ENCODE measurements around the gene TRIP10.
"Not testable (repeated sequence)": the region's sequence is repeated elsewhere in the genome, so short reads cannot be mapped to it uniquely, and the experiment has no call there.

TRIP10 gene

DNA sequence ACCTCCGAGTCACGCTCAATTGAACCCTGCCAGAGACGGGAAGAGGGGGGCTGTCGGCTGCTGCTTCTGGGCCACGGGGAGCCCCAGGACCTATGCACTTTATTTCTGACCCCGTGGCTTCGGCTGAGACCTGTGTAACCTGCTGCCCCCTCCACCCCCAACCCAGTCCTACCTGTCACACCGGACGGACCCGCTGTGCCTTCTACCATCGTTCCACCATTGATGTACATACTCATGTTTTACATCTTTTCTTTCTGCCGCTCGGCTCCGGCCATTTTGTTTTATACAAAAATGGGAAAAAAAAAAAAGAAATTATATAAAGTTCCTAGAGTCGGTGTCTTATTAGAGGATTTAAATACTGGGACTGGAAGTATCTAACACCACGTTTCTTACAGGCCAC is 11.7 kb downstream of the TRIP10 start:
- Histone ChIP-seq H3K36me3 (ENCODE audit: control insufficient read depth, insufficient read depth, low read length, severe bottlenecking) (peaks cover 52% of the 10 kb centered on the region), H3K9me3 (ENCODE audit: control insufficient read depth, low read length) (no peaks in the 10 kb centered on the region), H3K4me1 (ENCODE audit: control insufficient read depth, insufficient read depth, low read length) (peaks cover 32% of the 10 kb centered on the region), H3K9ac (ENCODE audit: low read length) (no peak overlapping the region), H3K27me3 (replicated peaks; ENCODE audit: control insufficient read depth, insufficient read depth, low read length) (no peaks in the 10 kb centered on the region), H3K4me3 (ENCODE audit: low read length) (no peak overlapping the region)
- no peak for DNase-seq (ENCODE audit: low read depth)

DNA sequence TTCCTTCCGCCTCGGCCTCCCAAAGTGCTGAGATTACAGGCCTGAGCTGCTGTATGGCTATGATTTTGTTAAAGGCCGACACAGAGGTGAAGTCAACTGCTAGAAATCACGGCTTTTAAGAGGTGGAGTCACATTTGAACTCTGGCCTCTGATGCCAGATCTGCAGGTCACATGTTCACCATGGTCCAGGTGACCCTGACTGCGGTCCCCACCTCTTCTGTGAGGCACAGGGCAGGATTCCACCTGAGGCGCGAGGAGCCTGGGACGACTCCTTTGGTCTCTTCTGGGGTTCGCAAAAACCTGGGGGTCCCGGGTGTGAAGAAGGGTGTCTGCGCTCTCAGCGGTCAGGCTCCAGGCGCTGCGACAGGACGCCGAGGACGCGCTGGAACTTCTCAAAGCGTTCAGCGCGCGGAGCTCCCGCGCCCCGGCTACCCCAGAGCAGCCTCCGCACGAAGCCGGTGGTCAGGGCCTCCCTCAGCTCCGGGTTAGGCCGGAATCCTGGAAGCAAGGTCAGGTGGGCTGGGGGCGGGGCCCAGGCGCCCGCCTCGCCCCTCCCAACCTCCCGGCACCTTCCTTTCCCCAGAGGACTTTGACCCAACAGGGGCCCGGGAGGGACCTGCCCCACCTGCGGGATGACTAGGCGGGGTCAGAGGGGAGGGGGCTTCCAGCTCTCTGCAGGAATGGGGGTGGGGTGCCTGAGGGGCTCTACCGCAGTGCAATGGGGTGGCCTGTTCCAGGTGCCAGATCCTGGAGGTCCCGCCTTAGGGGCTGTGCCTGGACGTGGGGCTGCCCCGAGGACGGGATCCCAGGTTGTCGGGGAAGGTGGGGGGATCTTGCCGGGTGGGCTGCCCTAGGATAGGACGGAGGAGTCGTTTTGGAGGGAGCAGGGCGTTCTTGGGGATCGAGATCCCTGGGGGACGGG is 13.0 kb downstream of the TRIP10 start:
- Histone ChIP-seq H3K4me1 (ENCODE audit: control insufficient read depth, insufficient read depth, low read length) (peaks cover 31% of the 10 kb centered on the region), H3K36me3 (ENCODE audit: control insufficient read depth, insufficient read depth, low read length, severe bottlenecking) (peaks cover 39% of the 10 kb centered on the region), H3K4me3 (ENCODE audit: low read length) (peak overlapping the region; percentile 72), H3K9ac (ENCODE audit: low read length) (peak overlapping the region; percentile 63), H3K9me3 (ENCODE audit: control insufficient read depth, low read length) (no peaks in the 10 kb centered on the region), H3K27me3 (replicated peaks; ENCODE audit: control insufficient read depth, insufficient read depth, low read length) (no peaks in the 10 kb centered on the region)
- no peak for DNase-seq (ENCODE audit: low read depth)

DNA sequence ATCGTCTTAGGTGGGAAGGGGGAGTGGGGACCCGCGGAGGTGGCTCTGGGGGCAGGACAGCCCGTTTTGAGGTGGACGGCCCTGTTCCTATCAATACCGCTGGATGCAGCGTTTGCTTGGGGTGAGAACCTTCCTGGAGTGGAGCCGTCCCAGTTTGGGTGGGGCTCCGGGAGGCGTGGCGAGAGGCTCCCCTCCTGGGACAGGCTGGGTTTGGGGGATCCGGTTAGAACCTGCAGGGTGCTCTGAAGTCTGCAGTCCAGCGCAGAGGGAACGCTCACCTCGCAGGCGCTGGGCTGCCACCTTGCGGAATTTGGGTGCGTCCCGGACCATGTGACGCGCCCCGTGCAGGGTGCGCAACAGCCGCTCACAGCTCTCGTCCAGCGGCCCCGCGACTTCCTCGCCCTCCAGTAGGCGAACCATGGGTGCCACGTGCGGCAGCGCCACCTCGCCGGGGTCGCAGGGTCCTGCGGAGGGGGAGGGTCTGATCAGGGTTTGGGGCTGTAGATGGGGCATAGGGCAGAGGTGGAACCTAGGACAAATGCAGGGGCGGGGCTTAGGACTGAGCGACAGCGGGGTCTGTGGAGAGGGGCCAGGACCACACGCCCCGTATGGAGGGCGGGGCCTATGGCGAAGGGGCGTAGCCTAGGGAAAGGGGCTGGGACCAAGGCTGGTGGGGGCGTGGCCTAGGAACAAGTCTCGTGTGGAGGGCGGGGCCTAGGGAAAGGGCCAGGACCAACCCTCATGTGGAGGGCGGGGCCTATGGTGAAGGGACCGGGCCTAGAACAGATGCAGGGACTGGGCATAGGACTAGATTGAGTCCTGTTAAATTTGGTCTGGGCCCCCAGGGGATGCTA is 13.9 kb downstream of the TRIP10 start:
- Histone ChIP-seq H3K36me3 (ENCODE audit: control insufficient read depth, insufficient read depth, low read length, severe bottlenecking) (peaks cover 31% of the 10 kb centered on the region), H3K9me3 (ENCODE audit: control insufficient read depth, low read length) (no peaks in the 10 kb centered on the region), H3K4me3 (ENCODE audit: low read length) (peak overlapping the region; percentile 72), H3K9ac (ENCODE audit: low read length) (peak overlapping the region; percentile 63), H3K4me1 (ENCODE audit: control insufficient read depth, insufficient read depth, low read length) (peaks cover 22% of the 10 kb centered on the region), H3K27me3 (replicated peaks; ENCODE audit: control insufficient read depth, insufficient read depth, low read length) (no peaks in the 10 kb centered on the region)
- peak; percentile 57 for DNase-seq (ENCODE audit: low read depth)

DNA sequence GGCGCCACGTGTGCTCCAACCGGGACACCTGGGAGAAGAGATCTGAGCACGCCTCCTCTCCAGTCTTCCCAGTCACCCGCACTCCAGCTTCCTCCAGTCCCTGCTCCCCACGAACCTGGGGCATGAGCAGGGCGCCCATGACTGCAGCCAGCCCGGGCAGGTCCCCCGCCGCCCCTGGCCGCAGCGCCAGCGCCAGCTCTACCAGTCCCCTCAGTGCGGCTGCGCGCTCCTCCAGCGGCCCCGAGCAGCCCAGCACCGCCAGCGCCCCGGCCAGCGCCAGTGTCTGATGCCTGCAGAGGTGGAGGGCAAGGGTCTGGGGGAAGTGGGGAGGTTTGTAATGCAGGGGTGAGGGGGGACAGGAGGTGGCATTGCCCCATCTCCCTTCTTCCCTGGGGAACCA is 14.7 kb downstream of the TRIP10 start:
- Histone ChIP-seq H3K4me1 (ENCODE audit: control insufficient read depth, insufficient read depth, low read length) (peaks cover 15% of the 10 kb centered on the region), H3K4me3 (ENCODE audit: low read length) (no peak overlapping the region), H3K9ac (ENCODE audit: low read length) (no peak overlapping the region), H3K9me3 (ENCODE audit: control insufficient read depth, low read length) (no peaks in the 10 kb centered on the region), H3K36me3 (ENCODE audit: control insufficient read depth, insufficient read depth, low read length, severe bottlenecking) (peaks cover 29% of the 10 kb centered on the region), H3K27me3 (replicated peaks; ENCODE audit: control insufficient read depth, insufficient read depth, low read length) (no peaks in the 10 kb centered on the region)
- DNase-seq (ENCODE audit: low read depth), result no peak

DNA sequence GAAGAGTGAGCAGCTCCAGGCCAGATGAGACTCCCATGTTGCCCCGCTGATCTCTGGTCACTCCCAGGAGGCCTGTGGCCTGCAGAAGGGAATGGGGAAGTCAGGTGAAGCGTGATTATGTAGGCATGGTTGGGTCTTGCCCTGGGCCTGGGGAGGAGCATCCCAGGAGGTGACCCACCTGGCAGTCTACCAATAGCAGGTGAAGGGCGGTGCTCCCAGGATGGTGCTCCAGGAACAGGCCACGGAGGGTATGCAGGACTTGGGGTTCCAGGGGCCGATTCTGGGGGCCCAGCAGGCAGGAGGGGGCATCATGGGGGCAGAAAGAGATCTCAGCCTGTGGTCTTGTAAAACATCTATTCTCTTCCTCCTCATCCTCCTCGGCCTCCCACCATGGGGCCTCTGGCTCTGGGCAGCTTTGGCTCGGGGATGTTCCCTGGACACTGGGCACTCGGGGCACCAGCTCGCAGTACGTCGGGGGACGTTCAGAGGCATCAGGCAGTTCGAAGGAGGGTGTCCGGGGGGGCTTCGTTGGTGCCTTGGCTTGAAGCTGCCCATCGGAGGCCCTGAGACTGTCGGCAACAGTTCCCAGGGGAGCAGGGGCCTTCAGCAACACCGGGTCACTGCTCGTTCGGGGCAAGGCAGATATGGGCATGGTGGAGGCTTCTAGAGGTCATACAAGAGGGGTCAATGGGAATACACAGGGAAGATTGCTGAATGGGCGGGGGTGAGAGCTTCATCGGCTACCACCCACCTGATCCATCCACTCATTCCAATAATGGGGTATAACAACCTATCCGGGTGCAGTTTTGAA is 15.4 kb downstream of the TRIP10 start:
- H3K4me1 ChIP-seq (ENCODE audit: control insufficient read depth, insufficient read depth, low read length), result peaks cover 8% of the 10 kb centered on the region
- DNase-seq (ENCODE audit: low read depth), result no peak
- H3K27me3 ChIP-seq (replicated peaks; ENCODE audit: control insufficient read depth, insufficient read depth, low read length), result no peaks in the 10 kb centered on the region
- no peak overlapping the region for H3K4me3 ChIP-seq (ENCODE audit: low read length)
- H3K36me3 ChIP-seq (ENCODE audit: control insufficient read depth, insufficient read depth, low read length, severe bottlenecking), result peaks cover 22% of the 10 kb centered on the region
- no peak overlapping the region for H3K9ac ChIP-seq (ENCODE audit: low read length)
- H3K9me3 ChIP-seq (ENCODE audit: control insufficient read depth, low read length), result no peaks in the 10 kb centered on the region

DNA sequence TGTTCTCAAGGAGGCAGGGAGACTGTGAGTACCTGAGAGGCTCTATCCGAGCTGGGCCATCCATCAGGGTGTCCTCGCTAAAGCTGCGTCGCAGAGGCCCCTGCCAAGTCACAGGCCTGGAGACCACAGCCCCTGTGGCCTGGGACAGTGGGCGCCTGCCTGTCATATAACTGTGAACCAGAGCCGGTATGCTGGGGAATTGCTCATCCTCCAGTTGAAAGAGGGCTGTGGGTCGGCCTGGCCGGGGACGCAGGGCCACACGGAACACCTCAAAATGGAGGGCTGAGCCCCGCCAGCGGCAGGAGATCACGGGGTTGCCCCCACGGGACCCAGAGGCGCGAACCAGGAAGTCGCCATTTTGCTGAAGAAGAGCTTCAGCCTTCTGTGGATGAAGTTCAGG is 21.1 kb downstream of the TRIP10 start:
- no peaks in the 10 kb centered on the region for H3K4me1 ChIP-seq (ENCODE audit: control insufficient read depth, insufficient read depth, low read length)
- H3K36me3 ChIP-seq (ENCODE audit: control insufficient read depth, insufficient read depth, low read length, severe bottlenecking), result no peaks in the 10 kb centered on the region
- no peaks in the 10 kb centered on the region for H3K9me3 ChIP-seq (ENCODE audit: control insufficient read depth, low read length)
- no peak for DNase-seq (ENCODE audit: low read depth)
- no peak overlapping the region for H3K4me3 ChIP-seq (ENCODE audit: low read length)
- H3K27me3 ChIP-seq (replicated peaks; ENCODE audit: control insufficient read depth, insufficient read depth, low read length), result peaks cover 4% of the 10 kb centered on the region
- no peak overlapping the region for H3K9ac ChIP-seq (ENCODE audit: low read length)

DNA sequence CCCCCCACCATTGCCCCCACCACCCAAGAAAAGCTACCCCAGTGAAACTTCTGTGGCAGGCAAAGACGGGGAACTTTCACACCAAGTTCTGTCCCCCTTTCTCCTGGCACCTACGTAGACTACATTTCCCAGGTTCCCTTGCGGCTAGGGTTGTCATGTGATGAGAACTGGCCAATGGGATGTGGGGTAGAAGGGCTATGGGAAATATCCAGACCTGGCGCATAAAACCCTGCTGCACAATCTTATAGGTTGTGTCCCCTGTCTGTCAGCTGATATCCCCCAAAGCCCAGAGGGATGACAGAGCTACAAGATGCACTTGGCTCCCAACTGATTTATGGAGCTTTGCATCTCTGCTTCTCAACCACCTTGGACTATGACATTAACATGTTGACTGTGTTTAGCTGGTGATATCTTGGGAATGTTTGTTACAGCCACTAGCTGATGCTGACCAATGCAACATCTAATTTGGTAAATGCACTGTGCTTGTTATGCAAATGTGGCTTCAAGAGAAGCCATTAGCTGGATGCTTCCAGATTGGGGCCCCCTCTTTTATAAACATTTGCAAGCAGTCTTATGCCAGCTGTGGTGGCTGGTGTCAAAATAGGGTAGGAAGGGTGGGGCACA is 21.7 kb downstream of the TRIP10 start:
- H3K27me3 ChIP-seq (replicated peaks; ENCODE audit: control insufficient read depth, insufficient read depth, low read length), result peaks cover 9% of the 10 kb centered on the region
- H3K36me3 ChIP-seq (ENCODE audit: control insufficient read depth, insufficient read depth, low read length, severe bottlenecking), result no peaks in the 10 kb centered on the region
- H3K4me3 ChIP-seq (ENCODE audit: low read length), result no peak overlapping the region
- no peaks in the 10 kb centered on the region for H3K9me3 ChIP-seq (ENCODE audit: control insufficient read depth, low read length)
- H3K9ac ChIP-seq (ENCODE audit: low read length), result no peak overlapping the region
- H3K4me1 ChIP-seq (ENCODE audit: control insufficient read depth, insufficient read depth, low read length), result no peaks in the 10 kb centered on the region
- no peak for DNase-seq (ENCODE audit: low read depth)

DNA sequence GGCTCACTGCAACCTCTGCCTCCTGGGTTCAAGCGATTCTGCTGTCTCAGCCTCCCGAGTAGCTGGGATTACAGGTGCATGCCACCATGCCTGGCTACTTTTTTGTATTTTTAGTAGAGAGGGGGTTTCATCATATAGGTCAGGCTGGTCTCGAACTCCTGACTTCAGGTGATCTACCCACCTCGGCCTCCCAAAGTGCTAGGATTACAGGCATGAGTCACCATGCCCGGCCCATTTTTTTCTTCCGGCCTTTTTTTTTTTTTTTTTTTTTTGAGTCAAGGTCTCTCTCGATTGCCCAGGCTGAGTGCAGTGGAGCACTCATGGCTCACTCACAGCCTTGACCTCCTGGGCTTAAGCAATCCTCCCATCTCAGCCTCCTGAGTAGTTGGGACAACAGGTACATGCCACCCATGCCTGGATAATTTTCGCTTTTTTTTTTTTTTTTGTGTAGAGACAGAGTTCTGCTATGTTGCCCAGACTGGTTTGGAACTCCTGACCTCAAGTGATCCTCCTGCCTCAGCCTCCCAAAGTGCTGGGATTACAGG is 22.8 kb downstream of the TRIP10 start:
- not testable (repeated sequence) for H3K9ac ChIP-seq (ENCODE audit: low read length); H3K4me1 ChIP-seq (ENCODE audit: control insufficient read depth, insufficient read depth, low read length); H3K4me3 ChIP-seq (ENCODE audit: low read length); H3K9me3 ChIP-seq (ENCODE audit: control insufficient read depth, low read length); DNase-seq (ENCODE audit: low read depth); H3K36me3 ChIP-seq (ENCODE audit: control insufficient read depth, insufficient read depth, low read length, severe bottlenecking)
- peaks cover 20% of the 10 kb centered on the region for H3K27me3 ChIP-seq (replicated peaks; ENCODE audit: control insufficient read depth, insufficient read depth, low read length)

DNA sequence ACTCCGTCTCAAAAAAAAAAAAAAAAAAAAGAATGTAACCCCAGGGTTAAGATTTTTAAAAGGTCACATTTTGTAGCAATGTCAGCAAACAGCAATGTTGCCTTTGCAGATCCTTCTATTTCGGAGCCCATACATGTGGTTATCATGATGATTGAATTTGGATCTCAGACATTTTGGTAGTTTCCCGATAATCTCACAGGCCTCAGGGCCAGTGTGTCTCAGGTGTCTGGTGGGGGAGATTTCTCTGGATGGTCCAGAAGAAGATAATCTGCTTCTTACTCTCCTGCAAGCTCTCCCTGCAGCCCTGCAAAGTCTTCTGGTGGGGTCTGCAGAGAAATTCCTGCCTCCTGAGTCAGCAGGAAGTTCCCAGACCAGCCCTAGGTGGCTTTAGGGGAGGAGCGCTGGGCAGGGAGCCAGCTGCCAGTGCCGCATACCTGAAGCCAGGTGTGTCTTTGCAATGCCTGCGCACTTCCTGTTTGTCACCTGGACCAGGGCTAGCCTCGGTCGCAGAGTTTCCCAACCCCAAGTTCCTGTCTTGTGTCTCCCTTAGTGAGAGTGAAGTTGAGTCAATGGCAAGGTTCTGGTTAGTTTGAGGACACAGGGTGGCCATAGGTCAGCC is 26.4 kb downstream of the TRIP10 start:
- Histone ChIP-seq H3K27me3 (replicated peaks; ENCODE audit: control insufficient read depth, insufficient read depth, low read length) (peaks cover 29% of the 10 kb centered on the region), H3K36me3 (ENCODE audit: control insufficient read depth, insufficient read depth, low read length, severe bottlenecking) (no peaks in the 10 kb centered on the region), H3K4me1 (ENCODE audit: control insufficient read depth, insufficient read depth, low read length) (no peaks in the 10 kb centered on the region), H3K9ac (ENCODE audit: low read length) (no peak overlapping the region), H3K4me3 (ENCODE audit: low read length) (no peak overlapping the region), H3K9me3 (ENCODE audit: control insufficient read depth, low read length) (no peaks in the 10 kb centered on the region)
- DNase-seq (ENCODE audit: low read depth), result no peak

DNA sequence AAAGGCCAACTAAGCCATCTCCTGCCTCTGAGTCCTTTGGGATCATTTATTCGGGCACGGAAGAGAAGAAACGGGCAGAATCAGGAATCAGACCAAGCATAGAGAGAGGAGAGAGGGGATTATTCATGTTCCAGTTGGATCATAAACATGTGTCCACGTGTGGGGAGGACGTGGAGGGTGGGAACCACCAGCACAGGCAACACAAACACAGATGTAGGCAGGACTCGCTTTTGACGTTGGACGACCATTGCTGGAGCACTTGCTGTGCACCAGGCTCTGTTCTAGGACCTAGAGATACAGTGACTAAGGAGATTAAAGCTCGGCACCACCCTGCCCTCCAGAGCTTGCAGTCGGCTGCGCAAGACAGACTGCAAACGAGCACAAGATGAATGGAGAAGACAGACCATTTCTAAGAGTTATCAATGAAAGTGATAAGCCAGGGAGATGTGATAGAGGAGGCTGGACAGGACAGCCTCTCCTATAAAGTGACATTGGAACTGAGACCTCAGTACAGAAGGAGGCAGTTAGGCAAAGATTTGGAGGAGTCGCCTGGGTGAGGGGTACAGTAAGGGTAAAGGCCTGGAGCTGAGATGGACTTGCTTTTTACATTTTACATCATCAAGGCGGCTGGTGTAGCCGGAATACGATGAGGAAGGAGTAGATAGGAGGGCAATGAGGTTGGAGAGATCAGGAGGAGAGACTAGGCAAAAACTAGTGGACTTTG is 27.0 kb downstream of the TRIP10 start:
- Histone ChIP-seq H3K36me3 (ENCODE audit: control insufficient read depth, insufficient read depth, low read length, severe bottlenecking) (no peaks in the 10 kb centered on the region), H3K27me3 (replicated peaks; ENCODE audit: control insufficient read depth, insufficient read depth, low read length) (peaks cover 29% of the 10 kb centered on the region), H3K4me3 (ENCODE audit: low read length) (no peak overlapping the region), H3K9me3 (ENCODE audit: control insufficient read depth, low read length) (no peaks in the 10 kb centered on the region), H3K4me1 (ENCODE audit: control insufficient read depth, insufficient read depth, low read length) (no peaks in the 10 kb centered on the region), H3K9ac (ENCODE audit: low read length) (no peak overlapping the region)
- DNase-seq (ENCODE audit: low read depth), result no peak

All from adipocyte (in vitro differentiated cells).